ENCODE data around the gene HS6ST1. TPM values are rescaled to one million over a fixed set of nuclear protein-coding genes. Genes with fewer than 3 reads are reported as not detected.

Gene HS6ST1
- total RNA-seq, 2 experiments from 2014 or later, result 6.2 to 6.8 TPM

GRCh38 chr2:128287780-128288735 is 30.6 kb downstream of the HS6ST1 start:
- DNase-seq, result no peak
- Mint-ChIP-seq H3K4me3 (no peak overlapping the region), H3K27ac (no peak overlapping the region), H3K4me1 (no peaks in the 10 kb centered on the region), H3K27me3 (no peaks in the 10 kb centered on the region), H3K36me3 (ENCODE audit: low read depth) (no peaks in the 10 kb centered on the region), H3K9me3 (no peaks in the 10 kb centered on the region)
- ChIA-PET POLR2A (no interaction called here), CTCF (no interaction called here)

- Mint-ChIP-seq H3K4me3 (no peak overlapping the region), H3K9me3 (no peaks in the 10 kb centered on the region), H3K27ac (no peak overlapping the region), H3K27me3 (no peaks in the 10 kb centered on the region), H3K36me3 (ENCODE audit: low read depth) (no peaks in the 10 kb centered on the region), H3K4me1 (no peaks in the 10 kb centered on the region)
- ChIA-PET CTCF (no interaction called here), POLR2A (no interaction called here)
- no peak for DNase-seq
Observed at GRCh38 chr2:128286905-128287779, 31.5 kb downstream of the HS6ST1 start.

GRCh38 chr2:128286011-128286721 is 32.5 kb downstream of the HS6ST1 start:
- POLR2A ChIA-PET, result no interaction called here
- H3K36me3 Mint-ChIP-seq (ENCODE audit: low read depth), result no peaks in the 10 kb centered on the region
- H3K4me3 Mint-ChIP-seq, result no peak overlapping the region
- no peak for DNase-seq
- no peak overlapping the region for H3K27ac Mint-ChIP-seq
- CTCF ChIA-PET, result no interaction called here
- peaks cover under 1% of the 10 kb centered on the region for H3K4me1 Mint-ChIP-seq
- H3K9me3 Mint-ChIP-seq, result no peaks in the 10 kb centered on the region
- H3K27me3 Mint-ChIP-seq, result no peaks in the 10 kb centered on the region

- CTCF ChIA-PET, result no interaction called here
- Mint-ChIP-seq H3K4me3 (no peak overlapping the region), H3K27me3 (no peaks in the 10 kb centered on the region), H3K36me3 (ENCODE audit: low read depth) (no peaks in the 10 kb centered on the region), H3K27ac (no peak overlapping the region), H3K9me3 (no peaks in the 10 kb centered on the region), H3K4me1 (peaks cover 2% of the 10 kb centered on the region)
- no peak for DNase-seq
- POLR2A ChIA-PET, result no interaction called here
Observed at GRCh38 chr2:128285329-128285931, 33.2 kb downstream of the HS6ST1 start.

GRCh38 chr2:128284841-128285240 is 33.8 kb downstream of the HS6ST1 start:
- POLR2A ChIA-PET, result no interaction called here
- Mint-ChIP-seq H3K4me3 (no peak overlapping the region), H3K9me3 (no peaks in the 10 kb centered on the region), H3K36me3 (ENCODE audit: low read depth) (no peaks in the 10 kb centered on the region), H3K4me1 (peaks cover 5% of the 10 kb centered on the region), H3K27me3 (no peaks in the 10 kb centered on the region), H3K27ac (no peak overlapping the region)
- CTCF ChIA-PET, result no interaction called here
- DNase-seq, result no peak

GRCh38 chr2:128284037-128284441 is 34.6 kb downstream of the HS6ST1 start:
- Mint-ChIP-seq H3K36me3 (ENCODE audit: low read depth) (no peaks in the 10 kb centered on the region), H3K9me3 (no peaks in the 10 kb centered on the region), H3K4me3 (no peak overlapping the region), H3K27me3 (no peaks in the 10 kb centered on the region), H3K4me1 (peaks cover 5% of the 10 kb centered on the region), H3K27ac (no peak overlapping the region)
- DNase-seq, result no peak
- ChIA-PET POLR2A (no interaction called here), CTCF (no interaction called here)

- POLR2A ChIA-PET, result no interaction called here
Observed at GRCh38 chr2:128282976-128283810, 35.5 kb downstream of the HS6ST1 start.

GRCh38 chr2:128282246-128282975 is 36.3 kb downstream of the HS6ST1 start:
- POLR2A ChIA-PET, result no interaction called here
- no peak for DNase-seq
- H3K27ac Mint-ChIP-seq, result no peak overlapping the region
- H3K27me3 Mint-ChIP-seq, result no peaks in the 10 kb centered on the region
- H3K36me3 Mint-ChIP-seq (ENCODE audit: low read depth), result no peaks in the 10 kb centered on the region
- H3K4me1 Mint-ChIP-seq, result peaks cover 5% of the 10 kb centered on the region
- CTCF ChIA-PET, result no interaction called here
- H3K9me3 Mint-ChIP-seq, result no peaks in the 10 kb centered on the region
- no peak overlapping the region for H3K4me3 Mint-ChIP-seq

More at GRCh38 chr2:128282976-128283810, 35.5 kb downstream of the HS6ST1 start:
- Mint-ChIP-seq H3K36me3 (ENCODE audit: low read depth) (no peaks in the 10 kb centered on the region), H3K4me3 (no peak overlapping the region), H3K4me1 (peaks cover 5% of the 10 kb centered on the region), H3K27me3 (no peaks in the 10 kb centered on the region), H3K9me3 (no peaks in the 10 kb centered on the region), H3K27ac (no peak overlapping the region)
- CTCF ChIA-PET, result no interaction called here
- DNase-seq, result no peak

GRCh38 chr2:128281852-128282245 is 36.8 kb downstream of the HS6ST1 start:
- Mint-ChIP-seq H3K4me3 (no peak overlapping the region), H3K4me1 (peaks cover 5% of the 10 kb centered on the region), H3K9me3 (no peaks in the 10 kb centered on the region), H3K27me3 (no peaks in the 10 kb centered on the region), H3K36me3 (ENCODE audit: low read depth) (no peaks in the 10 kb centered on the region), H3K27ac (no peak overlapping the region)
- POLR2A ChIA-PET, result no interaction called here
- DNase-seq, result no peak
- CTCF ChIA-PET, result no interaction called here

- peaks cover 5% of the 10 kb centered on the region for H3K4me1 Mint-ChIP-seq
- no peaks in the 10 kb centered on the region for H3K9me3 Mint-ChIP-seq
- H3K36me3 Mint-ChIP-seq (ENCODE audit: low read depth), result no peaks in the 10 kb centered on the region
- H3K27ac Mint-ChIP-seq, result no peak overlapping the region
- POLR2A ChIA-PET, result no interaction called here
- H3K4me3 Mint-ChIP-seq, result no peak overlapping the region
- CTCF ChIA-PET, result no interaction called here
- no peak for DNase-seq
- no peaks in the 10 kb centered on the region for H3K27me3 Mint-ChIP-seq
Observed at GRCh38 chr2:128280901-128281321, 37.8 kb downstream of the HS6ST1 start.

GRCh38 chr2:128280158-128280871 is 38.4 kb downstream of the HS6ST1 start:
- DNase-seq, result no peak
- POLR2A ChIA-PET, result no interaction called here

More at GRCh38 chr2:128280158-128280871, 38.4 kb downstream of the HS6ST1 start:
- peaks cover 5% of the 10 kb centered on the region for H3K4me1 Mint-ChIP-seq
- H3K27me3 Mint-ChIP-seq, result no peaks in the 10 kb centered on the region
- no peak overlapping the region for H3K4me3 Mint-ChIP-seq
- CTCF ChIA-PET, result no interaction called here
- H3K36me3 Mint-ChIP-seq (ENCODE audit: low read depth), result no peaks in the 10 kb centered on the region
- no peaks in the 10 kb centered on the region for H3K9me3 Mint-ChIP-seq
- peak overlapping the region; percentile 6 for H3K27ac Mint-ChIP-seq

Data from activated CD4-positive, alpha-beta memory T cell treated with anti-CD3 and anti-CD28 coated beads, Interleukin-2, amount 10 ng/mL, durations not matched to agents 7 days and 5 days (primary cell).